Measurements from ENCODE around the gene MLLT6.

MLLT6 gene

DNA sequence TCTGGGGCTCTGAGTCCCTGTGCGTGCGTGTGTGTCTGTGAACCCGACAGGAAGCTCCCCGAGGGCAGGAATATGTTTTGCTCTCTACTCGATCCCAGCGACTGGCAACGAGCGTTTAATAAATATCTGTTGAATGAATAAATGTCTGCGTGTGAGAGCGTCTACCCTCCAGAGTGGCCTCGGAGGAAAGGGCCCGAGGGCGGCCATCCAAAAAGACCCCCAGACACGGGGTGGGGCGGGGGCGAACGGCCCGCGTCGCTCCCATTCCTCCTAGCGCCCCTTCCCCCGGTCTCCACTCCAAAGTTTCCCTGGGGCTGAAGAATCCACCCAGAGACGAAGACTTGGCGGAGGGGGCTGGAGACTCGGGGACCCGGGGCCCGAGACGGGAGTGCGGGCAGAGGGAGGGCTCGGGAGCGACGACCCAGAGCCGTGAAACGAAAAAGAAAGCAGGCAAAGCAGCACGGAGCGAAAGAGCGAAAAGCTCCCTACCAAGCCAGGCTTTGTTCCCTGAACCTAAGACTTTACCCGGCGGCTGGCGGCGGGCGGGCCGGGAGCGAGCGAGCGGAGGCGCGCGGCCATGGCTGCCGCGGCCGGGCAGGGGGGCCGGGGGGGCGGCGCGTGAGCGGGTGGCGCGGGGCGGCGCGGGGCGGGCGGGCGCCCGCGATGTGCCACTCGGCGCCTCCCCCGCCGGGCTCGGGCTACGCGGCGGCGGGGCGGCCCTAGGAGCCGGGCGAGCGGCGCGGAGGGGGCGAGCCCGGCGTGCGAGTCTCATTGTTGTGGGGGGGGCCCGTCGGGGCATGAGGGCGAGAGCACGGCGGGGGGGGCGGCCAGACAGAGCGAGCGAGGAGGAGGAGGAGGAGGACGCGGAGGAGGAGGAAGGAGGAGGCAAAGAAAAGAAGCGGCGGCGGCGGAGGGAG is at the start of gene MLLT6:
TSS of gene MLLT6 (plus strand) at position 668 of the 917 bp plus-strand sequence. CDS start 360 bp downstream, outside the sequence.
- no peak for DNase-seq (ENCODE audit: extremely low read depth, low read depth)
- peak within 1 kb of the TSS; percentile 86 for H3K4me3 ChIP-seq (replicated peaks; ENCODE audit: low read depth, low read length)
- TF ChIP-seq, protein P1, sequence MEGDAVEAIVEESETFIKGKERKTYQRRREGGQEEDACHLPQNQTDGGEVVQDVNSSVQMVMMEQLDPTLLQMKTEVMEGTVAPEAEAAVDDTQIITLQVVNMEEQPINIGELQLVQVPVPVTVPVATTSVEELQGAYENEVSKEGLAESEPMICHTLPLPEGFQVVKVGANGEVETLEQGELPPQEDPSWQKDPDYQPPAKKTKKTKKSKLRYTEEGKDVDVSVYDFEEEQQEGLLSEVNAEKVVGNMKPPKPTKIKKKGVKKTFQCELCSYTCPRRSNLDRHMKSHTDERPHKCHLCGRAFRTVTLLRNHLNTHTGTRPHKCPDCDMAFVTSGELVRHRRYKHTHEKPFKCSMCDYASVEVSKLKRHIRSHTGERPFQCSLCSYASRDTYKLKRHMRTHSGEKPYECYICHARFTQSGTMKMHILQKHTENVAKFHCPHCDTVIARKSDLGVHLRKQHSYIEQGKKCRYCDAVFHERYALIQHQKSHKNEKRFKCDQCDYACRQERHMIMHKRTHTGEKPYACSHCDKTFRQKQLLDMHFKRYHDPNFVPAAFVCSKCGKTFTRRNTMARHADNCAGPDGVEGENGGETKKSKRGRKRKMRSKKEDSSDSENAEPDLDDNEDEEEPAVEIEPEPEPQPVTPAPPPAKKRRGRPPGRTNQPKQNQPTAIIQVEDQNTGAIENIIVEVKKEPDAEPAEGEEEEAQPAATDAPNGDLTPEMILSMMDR (IDR thresholded peaks at IDR 0.05; ENCODE audit: low read depth, low read length, missing control alignments), result no peak

DNA sequence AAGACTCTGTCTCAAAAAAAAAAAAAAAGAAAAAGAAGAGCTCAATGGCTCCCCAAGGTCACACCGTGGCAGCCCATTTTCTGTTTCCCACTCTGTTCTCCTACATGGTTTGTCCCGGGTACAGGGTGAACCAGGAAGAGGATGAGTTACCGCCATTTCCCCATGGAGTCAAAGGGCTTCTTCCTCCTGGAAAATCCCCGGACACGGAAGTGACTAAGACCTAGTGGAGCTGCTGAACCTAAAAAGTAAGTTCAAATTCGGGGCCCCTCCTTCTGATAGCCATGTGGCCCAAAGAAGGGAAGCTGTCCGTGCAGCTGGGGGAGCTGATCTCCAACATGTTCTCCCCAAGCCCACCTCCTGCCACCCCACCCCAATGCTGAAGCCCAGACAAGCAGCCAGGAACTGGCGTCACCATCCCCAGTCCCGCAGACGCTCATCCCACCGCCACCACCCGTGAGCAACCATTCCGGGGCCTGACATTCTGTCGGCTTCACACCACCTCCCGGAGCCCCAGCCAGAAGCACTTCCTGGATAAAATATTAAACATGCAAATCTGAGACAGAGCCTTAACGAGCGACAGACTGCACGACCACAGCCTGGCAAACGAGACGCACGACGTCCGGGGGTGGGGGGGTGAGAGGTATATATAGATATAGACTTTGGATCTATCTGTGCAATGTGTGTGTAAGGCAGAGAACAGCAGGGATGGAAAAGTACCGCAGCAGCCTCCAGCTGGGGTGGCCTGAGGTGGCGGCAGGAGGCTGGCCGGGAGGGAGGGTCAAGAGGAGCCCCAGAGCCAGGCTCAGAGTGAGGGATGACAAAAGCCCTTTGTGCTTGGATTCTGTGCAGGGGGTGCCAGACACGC is 47.9 kb upstream of the MLLT6 start:
- no peak overlapping the region for H3K4me3 ChIP-seq (replicated peaks; ENCODE audit: low read depth, low read length)
- no peak for DNase-seq (ENCODE audit: extremely low read depth, low read depth)
- TF ChIP-seq, protein P1 (IDR thresholded peaks at IDR 0.05; ENCODE audit: low read depth, low read length, missing control alignments), result no peak

DNA sequence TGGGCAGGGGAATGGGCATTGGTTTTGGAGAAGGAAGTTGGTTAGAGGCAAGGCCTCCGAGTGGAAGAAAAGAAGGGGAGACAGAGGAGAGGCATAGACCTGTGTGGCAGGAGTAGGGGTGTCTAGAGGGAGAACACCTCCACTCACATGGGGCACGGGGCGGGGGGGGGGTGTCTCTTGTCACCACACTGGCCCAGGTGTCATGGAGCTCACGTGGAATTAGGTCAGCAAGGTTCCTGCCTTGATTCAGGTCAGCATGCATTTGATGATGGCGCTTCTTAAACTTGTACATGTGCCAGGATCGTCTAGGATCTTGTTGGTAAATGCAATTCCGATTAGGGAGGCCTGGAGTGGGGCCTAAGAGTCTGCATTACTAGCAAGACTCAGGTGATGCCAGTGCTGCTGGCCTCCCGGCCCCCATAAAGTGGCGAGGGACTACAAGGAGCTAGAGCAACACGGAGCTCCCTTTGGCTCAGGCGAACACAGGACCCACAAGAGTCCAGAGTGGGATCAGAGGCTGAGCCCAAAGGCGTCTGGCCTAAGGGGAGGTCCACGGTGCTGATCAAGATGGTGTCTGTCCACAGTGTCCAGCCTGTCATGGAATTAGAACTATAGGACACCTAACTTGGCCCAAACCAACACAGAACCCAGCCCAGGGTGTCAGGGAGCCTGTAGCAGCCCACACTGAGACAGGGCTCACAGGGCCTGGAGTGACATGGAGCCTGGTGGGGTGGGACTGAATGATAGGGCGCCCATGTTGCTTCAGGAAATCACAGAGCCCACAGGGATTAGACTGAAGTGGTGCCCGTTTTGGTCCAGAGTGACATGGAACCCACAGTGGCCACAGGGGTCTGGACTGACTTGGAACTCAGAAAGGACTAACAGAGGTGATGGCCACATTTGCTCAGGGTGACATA is 47.0 kb upstream of the MLLT6 start:
- TF ChIP-seq, protein P1 (IDR thresholded peaks at IDR 0.05; ENCODE audit: low read depth, low read length, missing control alignments), result no peak
- no peak overlapping the region for H3K4me3 ChIP-seq (replicated peaks; ENCODE audit: low read depth, low read length)

DNA sequence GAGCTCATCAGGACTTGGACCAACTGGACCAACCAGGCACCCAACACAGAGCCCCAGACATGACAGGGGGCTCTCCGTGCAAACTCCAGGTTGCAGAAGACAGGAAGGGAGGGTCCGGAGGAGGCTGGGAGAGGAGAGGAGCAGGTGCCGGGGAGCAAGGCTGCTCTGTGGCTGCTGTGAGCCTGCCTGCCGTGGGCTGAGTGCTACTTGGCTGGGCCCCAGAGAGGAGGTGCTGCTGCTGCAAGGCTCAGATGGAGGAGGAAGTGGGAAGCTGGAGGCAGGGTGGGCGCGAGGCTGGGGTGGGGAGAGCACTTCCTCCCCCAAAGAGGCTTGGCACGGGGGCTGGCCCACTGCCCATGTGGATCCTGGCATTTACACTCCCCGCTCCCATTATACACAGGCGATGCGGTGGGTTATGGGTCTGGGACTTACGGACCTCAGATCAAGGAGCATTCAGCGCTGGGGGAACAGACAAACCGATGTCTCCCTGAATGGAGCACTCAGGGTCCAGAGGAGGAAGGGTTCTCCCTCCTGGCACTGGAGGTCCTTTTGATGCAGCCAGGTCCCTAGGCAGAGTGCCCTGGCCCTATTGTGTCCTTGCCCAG is 46.2 kb upstream of the MLLT6 start:
- no peak overlapping the region for H3K4me3 ChIP-seq (replicated peaks; ENCODE audit: low read depth, low read length)
- DNase-seq (ENCODE audit: extremely low read depth, low read depth), result no peak
- TF ChIP-seq, protein P1 (IDR thresholded peaks at IDR 0.05; ENCODE audit: low read depth, low read length, missing control alignments), result no peak

More for the DNA sequence above, 47.0 kb upstream of the MLLT6 start:
- DNase-seq (ENCODE audit: extremely low read depth, low read depth), result no peak

DNA sequence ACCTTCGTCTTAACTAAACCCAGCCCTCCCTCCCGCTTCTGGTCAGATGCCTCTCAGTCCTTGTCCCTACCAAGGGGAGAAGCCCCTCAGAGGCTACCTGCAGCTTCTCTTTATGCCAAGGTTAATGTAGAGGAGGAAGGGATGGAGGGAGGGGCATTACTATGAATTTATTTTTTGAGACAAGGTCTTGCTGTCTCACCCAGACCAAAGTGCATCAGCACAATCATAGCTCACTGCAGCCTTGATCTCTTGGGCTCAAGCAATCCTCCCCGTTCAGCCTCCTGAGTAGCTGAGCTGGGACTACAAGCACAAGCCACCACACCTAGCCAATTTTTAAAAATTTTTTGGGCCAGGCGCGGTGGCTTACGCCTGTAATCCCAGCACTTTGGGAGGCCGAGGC is 45.7 kb upstream of the MLLT6 start:
- TF ChIP-seq, protein P1 (IDR thresholded peaks at IDR 0.05; ENCODE audit: low read depth, low read length, missing control alignments), result no peak
- no peak overlapping the region for H3K4me3 ChIP-seq (replicated peaks; ENCODE audit: low read depth, low read length)
- no peak for DNase-seq (ENCODE audit: extremely low read depth, low read depth)

Measured in HFF-Myc (cell line).